GM21447 (cell line): ENCODE results near the gene PKNOX2.

Source experiments
- ATAC-seq: cut with Tn5 transposase; IDR thresholded peaks from one replicate; pipeline ENCODE4 v1.9.1; 2021; ENCODE audit not compliant: unreplicated experiment

Gene PKNOX2

DNA sequence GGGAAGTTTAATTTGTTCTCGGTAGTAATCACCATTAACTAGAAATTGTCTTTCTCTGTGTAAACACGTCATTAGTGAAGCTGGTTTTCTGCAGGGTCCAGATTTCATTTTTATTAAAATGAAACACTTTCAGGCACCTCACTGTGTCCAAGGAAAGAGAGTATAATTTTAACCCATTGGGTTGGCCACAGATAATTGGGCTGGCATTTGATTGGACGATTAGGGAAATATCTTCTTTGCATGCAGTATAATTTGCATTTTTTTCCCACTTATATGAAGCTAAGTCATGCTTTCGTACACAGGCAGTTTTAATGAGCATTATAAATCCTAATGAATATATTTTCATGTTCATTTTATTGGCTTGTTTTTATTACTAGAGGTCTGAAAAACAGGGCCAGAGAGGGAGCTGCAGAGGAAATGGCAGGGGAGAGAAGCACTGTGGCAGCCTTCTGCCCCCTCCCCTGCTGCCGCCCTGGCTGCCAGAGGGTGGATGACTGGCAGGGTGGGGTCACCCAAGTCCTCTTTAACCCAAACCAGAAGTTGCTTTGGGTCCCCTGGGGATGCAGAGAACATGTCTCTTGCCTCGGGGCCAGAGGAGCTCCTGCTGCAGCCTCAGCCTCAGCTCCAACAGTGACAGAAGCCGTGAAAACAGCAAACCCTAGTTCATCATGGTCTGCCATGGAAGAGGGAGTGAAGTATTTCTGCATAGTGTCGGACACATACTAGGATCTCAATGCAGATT is 93.9 kb downstream of the PKNOX2 start:
- no peak for ATAC-seq

DNA sequence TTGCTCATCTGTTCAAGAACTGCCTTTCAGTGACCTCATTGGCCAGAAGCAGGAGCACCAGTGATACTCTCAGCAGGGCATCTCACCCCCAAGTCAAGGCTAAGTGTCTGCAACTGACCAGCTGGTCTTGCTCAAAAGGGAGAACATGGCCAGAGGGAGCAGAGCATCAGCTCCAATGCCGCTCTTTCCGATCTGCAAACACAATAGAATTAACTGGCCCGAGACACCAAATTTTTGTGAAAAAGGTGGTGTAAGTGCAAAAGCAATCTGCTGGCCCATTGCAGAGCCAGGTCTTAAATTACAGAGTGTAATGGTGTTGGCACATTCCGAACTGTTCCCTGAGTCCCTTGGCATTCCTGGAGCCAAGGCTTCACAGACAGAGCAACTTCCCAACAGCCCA is 97.0 kb downstream of the PKNOX2 start:
- no peak for ATAC-seq

DNA sequence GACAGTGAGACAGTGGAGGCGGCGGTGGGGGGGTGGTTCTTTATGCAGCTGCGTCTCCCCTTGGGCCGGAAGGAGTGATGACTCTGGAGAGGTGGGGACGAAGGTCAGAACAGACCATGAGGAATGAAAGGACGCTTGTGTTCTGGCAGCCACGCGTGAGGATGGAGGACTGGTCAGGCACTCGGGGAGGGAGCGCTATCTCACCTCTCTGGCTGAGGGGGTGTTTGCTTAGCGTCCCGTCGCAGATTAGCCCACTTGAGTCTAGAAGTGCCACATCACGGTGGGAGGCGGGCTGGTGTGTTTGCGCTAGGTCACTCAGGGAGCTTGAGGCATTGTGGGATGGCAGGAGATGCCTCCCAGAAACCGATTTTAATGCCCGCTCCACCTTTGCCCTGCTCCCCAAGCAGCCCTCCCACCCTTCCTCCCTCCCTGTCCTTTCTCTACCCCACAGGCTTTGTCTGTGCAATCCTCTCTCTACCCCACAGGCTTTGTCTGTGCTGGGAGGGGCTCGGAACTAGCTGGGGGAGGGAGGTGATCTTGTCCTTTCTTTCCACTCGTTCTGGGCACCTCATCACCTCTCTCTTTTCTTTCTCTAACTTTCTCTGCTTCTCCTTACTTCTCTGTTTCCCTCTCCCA is 97.8 kb downstream of the PKNOX2 start:
- no peak for ATAC-seq

DNA sequence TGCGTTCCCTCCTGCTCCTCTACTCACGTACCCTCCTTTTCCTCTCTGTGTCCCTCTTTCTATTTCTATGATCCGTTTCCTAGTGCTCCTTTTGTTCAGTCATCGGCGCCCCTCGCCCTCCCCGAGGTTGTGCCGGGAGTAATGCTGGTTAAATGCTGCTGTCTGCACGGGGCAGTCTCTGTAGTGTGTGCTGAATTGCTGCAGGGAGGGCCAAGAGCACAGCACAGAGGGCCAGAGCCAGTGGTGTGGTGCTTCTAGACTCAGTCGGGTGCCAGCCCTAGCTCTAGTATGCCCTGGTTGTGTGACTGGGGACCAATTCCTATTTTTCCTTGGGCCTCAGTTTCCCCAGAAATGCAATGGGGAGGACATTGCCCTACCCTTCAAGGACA is 98.3 kb downstream of the PKNOX2 start:
- no peak for ATAC-seq

DNA sequence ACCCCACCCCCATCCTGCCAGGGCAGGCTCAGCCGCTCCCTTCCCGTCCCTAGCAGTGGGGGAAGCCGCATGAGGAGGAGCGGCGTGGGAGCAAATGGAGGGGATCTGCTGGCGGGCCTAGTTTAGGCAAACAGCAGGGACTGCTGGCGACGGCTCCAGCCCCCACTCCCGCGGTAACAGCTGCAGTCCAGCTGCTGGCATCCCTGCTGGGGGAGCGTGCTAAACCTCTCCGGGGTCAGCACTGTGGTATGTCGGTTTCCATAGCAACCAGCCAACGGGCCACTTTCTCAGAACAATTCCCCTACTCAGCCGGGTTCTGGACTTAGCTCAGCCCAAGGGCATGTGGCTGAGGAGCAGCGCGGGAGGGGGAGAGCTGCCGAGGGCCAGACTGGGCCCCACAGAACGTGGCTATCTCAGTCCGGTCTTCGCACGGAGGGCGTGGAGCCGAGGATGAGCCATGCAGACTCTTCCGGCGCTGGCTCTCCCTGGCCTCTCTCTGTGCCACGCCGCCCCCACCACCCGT is 98.8 kb downstream of the PKNOX2 start:
- no peak for ATAC-seq

DNA sequence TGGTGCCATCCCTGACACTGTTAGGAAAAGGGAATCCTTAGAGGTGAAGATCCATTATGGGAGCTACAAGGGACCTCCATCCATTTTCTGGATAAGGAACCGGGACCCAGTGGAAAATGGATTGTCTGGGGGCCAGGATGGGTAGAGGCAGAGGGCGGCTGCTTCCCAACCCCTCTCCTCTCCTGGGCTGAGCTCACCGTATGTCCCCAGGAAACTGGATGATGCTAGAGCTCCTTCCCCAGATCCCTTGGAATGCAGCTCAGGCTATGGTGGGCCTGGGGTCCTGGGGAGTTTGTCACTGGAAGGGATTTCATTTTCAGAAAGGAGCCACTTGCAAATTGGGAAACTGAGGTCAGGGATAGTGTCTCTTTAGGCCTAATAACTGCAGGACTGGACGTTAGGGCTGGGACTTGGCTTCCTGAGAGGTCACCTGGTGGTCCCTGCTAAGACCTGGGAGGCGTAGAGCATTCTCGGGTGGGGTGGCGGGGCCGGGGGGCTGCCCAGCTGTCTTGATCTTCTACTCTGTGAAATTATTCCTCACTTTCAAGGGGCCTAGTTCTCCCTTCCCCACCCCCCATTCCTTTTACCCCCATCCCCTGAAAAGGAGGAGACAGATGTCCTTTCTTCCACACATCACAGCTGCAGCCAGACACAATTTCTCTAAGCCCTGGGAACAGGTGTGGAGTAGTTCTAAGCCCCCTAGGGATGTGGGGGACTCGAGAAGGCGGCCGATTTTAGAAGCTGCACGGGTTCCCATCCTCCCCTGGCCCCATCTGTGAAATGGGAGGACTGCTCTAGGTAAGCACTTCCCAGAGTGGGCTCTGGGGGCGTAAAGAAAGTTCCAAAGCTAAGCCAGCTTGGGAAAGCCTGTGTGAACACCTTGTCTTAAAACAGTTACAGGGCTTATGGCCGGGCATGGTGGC is 99.8 kb downstream of the PKNOX2 start:
- no peak for ATAC-seq

DNA sequence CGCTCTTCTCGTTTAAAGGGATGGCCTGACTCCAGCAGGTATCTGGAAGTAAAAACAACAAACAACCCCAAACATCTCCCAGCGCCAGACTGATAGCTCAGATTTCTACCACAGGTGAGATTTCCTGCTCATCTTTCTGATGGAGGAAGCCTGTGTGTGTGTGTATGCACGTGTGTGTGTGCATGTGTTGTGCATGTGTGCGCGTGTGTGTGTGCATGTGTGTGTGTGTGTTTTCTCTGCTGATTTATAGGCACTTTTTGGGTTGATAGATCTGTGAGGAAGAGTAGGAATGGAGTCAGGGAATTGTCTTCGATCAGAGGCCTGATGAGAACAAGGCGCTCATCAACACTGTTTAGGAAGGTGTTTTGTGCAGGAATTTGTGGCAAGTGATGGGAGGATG is 103.0 kb downstream of the PKNOX2 start:
- no peak for ATAC-seq

DNA sequence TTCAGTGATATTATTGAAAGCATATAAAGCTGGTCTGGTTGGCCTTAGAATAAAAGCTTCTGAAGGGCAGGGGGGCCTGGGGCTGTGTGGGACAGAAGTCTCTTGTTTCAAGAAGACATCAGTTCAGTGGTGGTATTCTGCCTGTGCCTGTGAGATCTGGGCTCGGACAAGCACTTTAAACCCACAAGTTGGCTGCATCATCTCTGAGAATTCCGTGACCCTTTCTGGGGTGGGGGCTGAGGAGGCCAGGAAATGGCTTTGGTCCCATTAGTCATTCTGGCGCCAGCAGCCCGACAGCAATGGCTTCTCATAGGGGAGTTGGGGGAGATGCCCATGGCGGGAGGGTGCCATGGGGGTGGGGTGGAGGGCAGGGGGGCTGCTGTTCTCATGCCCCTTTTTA is 104.1 kb downstream of the PKNOX2 start:
- ATAC-seq, result no peak

DNA sequence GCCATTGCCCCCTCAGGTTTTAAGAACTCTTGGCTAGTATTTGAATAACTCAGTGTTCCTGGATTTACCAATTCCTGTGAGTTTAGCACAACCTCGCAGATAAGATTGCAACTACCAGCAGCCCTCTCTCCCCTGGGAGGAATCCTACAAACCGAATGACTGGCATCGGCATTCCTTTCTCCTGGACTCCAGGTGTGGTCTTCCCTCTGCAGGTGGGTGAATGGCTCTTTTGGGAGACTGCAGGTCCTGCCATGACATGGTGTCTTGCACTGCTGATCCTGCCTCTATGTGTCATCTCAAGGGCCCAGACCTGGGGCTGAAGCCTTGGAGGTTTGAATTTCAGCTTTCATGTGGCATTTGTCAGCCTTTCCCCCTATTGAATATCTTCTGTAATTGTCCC is 105.6 kb downstream of the PKNOX2 start:
- ATAC-seq, result no peak

DNA sequence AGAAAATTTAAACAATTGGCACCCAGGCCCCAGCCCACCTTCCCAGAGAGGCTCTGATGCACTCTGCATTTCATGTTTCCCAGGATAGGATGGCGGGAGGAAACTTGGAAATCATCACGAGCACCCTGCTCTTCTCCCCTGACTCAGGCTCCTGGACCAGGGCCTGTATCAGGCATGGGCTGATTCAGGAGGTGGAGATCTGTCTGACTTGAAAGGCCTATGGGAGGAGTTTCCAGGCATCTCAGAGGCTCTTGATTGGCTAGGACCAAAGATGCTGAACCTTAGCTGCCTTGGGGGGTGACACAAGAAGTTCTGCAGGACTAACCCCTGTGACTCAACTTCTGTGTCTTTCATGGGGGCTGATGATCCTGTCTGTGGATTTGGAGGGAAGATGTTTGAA is 106.2 kb downstream of the PKNOX2 start:
- ATAC-seq, result no peak

DNA sequence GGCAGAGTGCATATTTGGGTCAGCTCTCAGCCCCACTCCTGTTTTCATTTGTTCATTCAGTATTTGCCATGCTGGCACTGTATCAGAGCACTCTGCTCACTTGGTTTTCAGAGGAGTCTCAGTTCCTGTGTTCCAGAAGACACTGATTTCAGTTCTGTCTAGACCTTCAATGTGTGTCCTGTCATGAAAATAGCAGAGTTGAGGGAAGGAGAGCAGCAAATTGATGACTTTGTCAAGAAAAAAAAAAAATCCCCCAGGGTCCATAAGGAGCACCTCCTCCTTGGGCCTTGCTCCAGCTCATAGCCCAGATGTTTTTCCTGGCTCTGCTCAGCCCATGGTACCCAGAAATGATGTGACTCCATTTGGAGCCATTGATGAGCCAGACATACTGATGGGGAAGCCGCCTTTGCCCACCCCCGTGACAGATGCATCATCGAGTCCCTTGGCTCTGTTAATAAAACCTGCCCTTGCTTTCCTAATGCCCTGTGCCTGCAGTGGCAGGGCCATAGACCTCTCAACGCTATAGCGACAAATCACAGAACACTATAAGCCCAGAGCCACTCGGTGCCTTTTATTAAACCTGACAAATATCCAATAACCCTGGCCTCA is 107.0 kb downstream of the PKNOX2 start:
- ATAC-seq, result no peak

DNA sequence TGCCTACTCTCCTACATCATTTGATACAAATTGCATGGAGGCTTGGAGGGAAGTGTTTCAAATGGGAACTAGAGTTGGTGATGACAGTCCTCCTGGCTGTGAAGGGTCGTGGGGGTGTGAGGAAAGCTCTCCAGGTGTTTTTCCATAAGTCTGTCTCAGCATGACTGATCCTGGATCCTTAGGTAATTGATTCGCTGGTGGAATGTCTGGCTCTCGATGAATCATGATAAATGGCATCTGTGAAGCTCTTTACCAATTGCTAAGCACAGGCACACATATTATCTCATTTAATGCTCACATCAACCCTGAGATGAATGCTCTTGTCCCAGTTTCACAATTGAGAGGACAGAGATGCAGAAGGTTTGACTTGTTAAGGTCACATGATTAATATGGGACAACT is 107.5 kb downstream of the PKNOX2 start:
- no peak for ATAC-seq

DNA sequence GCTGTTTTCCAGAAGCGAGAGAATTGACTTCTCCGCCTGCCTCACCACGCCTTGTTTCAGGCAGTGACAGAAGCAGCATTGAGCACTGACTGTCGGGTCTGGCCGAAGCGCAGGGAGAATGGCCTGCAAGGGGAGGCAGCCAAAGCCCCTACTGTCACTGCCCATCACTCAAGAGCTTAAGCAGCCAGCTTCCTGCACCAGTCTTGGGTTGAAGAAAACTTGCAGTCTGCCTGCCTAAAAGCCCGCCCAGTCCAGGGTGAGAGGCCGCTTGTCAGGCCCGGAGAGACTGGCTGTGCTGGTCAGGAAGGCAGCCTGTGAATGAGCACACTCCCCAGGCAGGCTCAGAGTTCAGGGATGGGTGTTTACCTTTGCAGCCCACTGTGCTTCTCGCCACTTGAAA is 108.3 kb downstream of the PKNOX2 start:
- ATAC-seq, result no peak

DNA sequence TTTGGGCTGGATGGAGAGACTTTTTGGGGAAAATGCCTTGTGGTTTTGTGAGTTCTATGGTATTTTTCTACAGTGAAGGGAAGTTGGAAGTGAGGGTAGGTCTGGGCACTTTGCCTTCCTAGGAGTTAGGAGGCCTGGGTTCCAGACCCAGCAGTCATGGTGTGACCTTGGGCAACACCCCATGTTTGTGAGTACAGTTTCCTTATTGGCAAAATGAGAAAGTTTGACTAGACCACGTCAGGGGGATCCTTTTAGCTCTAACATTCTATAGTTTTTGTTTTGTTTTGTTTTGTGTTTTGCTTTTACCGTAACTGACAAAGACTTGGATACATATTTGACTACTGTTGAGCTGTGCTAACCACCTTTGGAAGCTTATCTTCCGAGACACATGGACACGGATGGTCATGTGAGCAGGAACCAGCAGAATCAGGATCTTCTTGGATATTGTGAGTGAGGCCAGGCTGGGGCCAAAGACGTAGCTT is 109.0 kb downstream of the PKNOX2 start:
- ATAC-seq, result no peak

DNA sequence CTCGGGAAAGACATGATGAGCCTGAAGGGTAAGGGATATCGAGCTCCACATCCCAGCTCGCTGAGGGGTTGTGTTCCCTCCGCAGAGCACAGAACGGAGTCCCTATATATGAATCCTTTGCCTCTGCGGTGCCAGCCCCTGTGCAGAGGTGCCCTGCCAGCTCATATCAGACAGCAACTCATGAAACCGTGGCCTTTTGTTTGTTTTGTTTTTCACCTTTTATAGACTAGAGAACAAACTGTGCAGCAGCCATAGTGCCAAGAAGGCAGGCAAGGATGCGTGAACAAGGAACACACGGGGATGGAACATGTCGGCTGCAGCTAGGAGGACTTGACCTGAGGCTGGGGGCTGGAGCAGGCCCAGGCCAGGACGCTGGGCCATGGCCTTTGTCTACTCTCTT is 109.8 kb downstream of the PKNOX2 start:
- ATAC-seq, result no peak

DNA sequence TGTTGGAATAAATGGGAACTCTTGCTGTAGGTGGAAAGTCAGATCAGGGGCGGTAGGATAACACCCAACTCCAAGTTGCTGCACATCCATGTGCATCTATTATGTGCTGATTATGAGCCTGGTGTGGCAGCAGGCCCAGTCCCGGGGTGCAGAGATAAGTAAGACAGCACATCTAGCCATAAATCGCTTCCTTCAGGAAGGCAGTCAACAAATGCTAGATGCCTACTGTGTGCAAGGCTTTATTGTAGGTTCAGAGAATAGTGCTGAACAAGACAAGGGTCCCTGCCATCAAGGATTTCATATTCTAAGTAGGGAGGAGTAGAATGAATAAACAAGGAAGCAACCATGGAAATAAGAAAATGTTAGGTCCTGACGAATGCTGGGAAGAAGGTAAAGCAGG is 110.2 kb downstream of the PKNOX2 start:
- no peak for ATAC-seq

DNA sequence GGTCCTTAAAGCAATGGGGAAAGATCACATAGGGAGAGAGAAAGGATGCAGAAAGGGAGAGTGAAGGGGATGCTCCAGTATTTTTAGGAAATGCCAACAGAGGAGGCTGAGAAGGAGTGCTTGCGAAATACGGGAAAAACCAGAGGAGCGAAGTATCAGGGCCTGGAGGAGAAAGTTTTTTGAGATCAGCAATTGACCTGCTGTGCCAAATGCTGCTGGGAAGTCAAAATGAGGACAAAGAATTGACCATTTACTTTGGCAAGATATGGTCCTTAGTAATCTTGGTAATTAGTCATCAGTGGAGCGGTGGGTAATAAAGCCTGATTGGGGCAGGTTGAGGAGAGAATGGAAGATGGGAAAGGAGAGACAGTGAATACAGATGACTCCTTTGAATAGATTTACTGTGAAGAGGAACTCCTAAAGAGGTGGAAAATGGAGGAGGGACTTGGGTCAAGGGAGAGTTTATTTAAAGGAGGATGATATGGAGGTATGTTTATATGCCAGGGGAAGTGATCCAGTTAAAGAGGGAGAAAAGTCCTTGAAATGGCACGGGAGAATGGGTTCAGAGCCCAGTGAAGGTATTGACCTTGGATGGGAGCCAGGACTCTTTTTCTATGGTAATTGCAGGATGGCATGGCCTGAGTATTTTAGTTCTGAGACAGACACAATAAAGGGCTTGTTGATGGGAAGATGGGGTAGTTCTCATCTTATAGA is 111.5 kb downstream of the PKNOX2 start:
- no peak for ATAC-seq

DNA sequence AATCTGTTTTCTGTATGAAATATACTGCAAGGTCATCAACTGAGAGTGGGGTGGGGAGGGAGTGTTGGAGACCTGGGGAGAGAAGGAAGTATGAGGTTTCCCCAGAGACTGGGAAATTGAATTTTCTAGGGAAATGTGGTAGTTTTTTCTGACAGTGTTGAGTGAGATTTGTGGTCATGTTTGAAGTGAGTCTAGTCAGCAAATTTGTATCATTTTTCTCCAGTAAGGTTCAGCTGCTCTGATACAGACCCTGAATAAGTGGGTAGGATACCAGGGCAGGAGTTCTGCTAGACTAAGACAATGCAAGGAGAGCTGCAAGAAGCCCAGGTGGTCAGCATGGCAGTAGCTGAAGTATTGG is 112.0 kb downstream of the PKNOX2 start:
- ATAC-seq, result no peak

DNA sequence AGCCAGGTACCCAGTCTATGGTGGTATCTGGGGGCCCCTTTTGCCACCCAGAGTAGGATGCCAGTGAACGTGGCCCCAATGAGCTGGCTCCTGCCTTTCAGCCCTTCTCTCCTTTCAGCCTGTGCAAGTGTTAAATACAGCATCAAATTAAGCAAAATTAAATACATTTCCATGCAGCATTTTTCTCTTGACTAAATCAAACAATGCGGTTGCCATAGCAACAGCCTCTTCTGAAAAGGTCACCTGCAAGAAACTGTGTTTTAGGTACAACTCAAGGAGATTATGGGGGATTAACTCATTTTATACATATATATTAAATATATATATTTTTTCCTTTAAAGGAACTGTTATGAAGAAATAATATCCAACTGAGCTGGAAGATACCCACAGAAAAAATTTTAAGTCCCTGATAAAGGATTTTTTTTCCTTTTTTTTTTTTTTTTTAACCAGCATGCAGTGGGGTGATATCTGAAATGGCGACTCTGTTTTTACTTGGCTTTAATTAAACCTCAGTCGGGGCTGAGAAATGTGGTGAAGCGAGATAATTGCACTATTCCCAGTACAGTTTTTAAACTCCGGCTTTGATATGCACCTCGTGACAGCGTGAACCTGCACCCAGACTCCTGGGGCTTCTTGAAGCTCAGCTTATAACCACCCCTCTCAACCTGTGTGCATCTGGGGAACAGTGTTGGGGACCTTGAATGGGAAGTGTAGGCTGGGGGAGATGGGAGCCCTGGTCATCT is 115.3 kb downstream of the PKNOX2 start:
- ATAC-seq, result no peak

DNA sequence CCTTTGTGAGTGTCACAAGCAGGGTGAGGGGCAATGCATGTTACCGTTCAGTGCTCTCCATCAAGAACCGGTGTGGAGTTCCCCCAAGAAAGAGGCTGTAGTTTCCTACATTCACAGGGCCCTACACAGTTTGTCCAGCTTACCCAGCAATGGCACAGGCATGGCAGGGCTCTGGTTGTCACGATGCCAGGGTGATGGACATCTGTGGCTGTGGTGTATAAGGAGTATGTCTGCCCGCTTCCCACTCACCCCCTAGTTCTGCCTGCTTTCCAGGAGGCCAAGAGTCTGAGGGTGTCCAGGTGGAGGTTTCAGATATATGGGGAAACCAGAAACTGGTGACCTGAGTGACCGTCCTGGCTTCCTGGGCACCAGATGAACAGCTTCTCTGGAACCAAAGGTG is 116.1 kb downstream of the PKNOX2 start:
- ATAC-seq, result no peak
